Measurements from ENCODE around the gene ZNG1A. TPM values are rescaled to one million over a fixed set of nuclear protein-coding genes. Genes with fewer than 3 reads are reported as not detected.
"Not testable (repeated sequence)": the region's sequence is repeated elsewhere in the genome, so short reads cannot be mapped to it uniquely, and the experiment has no call there.

Gene ZNG1A
- total RNA-seq, 1 experiment from 2014 or later, result 31.1 TPM

DNA sequence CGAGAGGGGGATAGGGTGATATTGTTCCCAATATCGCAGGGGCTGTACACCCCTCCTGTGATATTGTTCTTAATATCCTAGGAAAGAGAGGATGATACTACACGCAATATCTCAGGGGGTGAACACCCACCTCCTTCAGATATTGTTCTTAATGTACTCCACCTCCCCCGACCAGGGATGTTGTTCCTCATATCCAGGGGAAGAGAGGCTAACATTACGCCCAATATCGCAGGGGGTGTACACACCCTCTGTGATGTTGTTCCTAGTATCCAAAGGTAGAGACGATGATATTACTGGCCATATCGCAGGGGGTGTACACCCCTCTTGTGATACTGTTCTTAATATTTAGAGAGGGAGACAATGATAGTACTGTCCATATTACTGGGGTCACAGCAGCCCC is 72.9 kb downstream of the ZNG1A start:
- not testable (repeated sequence) for H3K14ac ChIP-seq (ENCODE audit: insufficient read depth, low read length); H3K4me1 ChIP-seq (ENCODE audit: insufficient read depth, low read length); H2BK120ac ChIP-seq (ENCODE audit: low read depth, low read length, poor library complexity, severe bottlenecking); H3K9ac ChIP-seq (ENCODE audit: extremely low read depth, insufficient read length, low read length); H3K9me3 ChIP-seq (ENCODE audit: control insufficient read depth, low read depth, low read length); H3K27ac Mint-ChIP-seq; H3K36me3 Mint-ChIP-seq (ENCODE audit: insufficient read depth in 1 of 3, low read depth in 3 of 3); H3K9me3 Mint-ChIP-seq; H3K27ac ChIP-seq (ENCODE audit: insufficient read length, low read depth, low read length); H3K79me2 ChIP-seq (ENCODE audit: insufficient read depth, low read length); H2BK20ac ChIP-seq (ENCODE audit: low read depth, low read length, poor library complexity, severe bottlenecking); H2BK5ac ChIP-seq (ENCODE audit: insufficient read length, low read length); H2BK12ac ChIP-seq (ENCODE audit: insufficient read length, low read depth, low read length); H3K18ac ChIP-seq (ENCODE audit: insufficient read length, low read depth, low read length); H2BK15ac ChIP-seq (ENCODE audit: low read depth, low read length); H3K4ac ChIP-seq (ENCODE audit: low read depth, low read length); H3K4me2 ChIP-seq (ENCODE audit: insufficient read depth, insufficient read length, low read length); H2AFZ ChIP-seq (ENCODE audit: low read length); DNase-seq; H4K20me1 ChIP-seq (ENCODE audit: control insufficient read depth, insufficient read depth, insufficient read length); H3K23me2 ChIP-seq (ENCODE audit: insufficient read length, low read depth, low read length, poor library complexity, severe bottlenecking); H4K5ac ChIP-seq (ENCODE audit: insufficient read length, low read depth, low read length); H3K79me1 ChIP-seq (ENCODE audit: insufficient read depth, low read depth, low read length, poor library complexity, severe bottlenecking); H3T11ph ChIP-seq (ENCODE audit: low read length); H3K56ac ChIP-seq (ENCODE audit: insufficient read length, low read depth, low read length); H4K8ac ChIP-seq (replicated peaks; ENCODE audit: insufficient read length, low read depth, low read length); H2AK5ac ChIP-seq (ENCODE audit: insufficient read length, low read length); H3K4me1 Mint-ChIP-seq; H3K23ac ChIP-seq (ENCODE audit: insufficient read length, low read depth, low read length); H3K4me3 Mint-ChIP-seq; H4K91ac ChIP-seq (ENCODE audit: insufficient read length, low read depth, low read length)
- WGBS (ENCODE audit: extremely low coverage, insufficient read length, low lambda C conversion rate), result no CpG with 5 or more reads among the region's 8 CpGs
- H3K27me3 ChIP-seq (ENCODE audit: insufficient read depth, low read length), result peaks cover 13% of the 10 kb centered on the region; the same call in 1 of the 2 replicates
- peaks cover 72% of the 10 kb centered on the region for H3K27me3 Mint-ChIP-seq (ENCODE audit: low read depth)

DNA sequence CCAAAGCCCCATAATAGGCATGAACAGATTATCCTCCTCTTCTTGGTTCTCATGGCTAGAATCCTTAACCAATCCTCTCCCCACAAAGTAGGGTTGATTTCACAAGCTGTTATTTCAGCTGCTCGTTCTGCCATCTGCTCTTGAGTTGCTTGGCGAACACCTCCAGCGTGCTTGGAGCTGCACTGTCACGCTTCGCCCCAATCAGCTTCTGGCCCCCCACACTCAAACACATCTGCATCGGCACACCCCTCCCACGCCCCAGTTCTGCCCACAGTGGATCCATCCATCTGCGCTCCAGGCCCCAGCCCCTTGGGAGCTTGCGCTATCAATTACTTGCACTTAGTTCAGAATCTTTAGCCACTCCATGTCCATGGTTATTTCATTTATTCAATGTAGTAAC is 78.4 kb downstream of the ZNG1A start:
- not testable (repeated sequence) for H3K27ac ChIP-seq (ENCODE audit: insufficient read length, low read depth, low read length); H3K23me2 ChIP-seq (ENCODE audit: insufficient read length, low read depth, low read length, poor library complexity, severe bottlenecking); H3K79me1 ChIP-seq (ENCODE audit: insufficient read depth, low read depth, low read length, poor library complexity, severe bottlenecking); H3K4me3 Mint-ChIP-seq; H2BK120ac ChIP-seq (ENCODE audit: low read depth, low read length, poor library complexity, severe bottlenecking); H3K27me3 ChIP-seq (ENCODE audit: insufficient read depth, low read length); H2AK5ac ChIP-seq (ENCODE audit: insufficient read length, low read length); H4K8ac ChIP-seq (replicated peaks; ENCODE audit: insufficient read length, low read depth, low read length); H2BK20ac ChIP-seq (ENCODE audit: low read depth, low read length, poor library complexity, severe bottlenecking); H3K23ac ChIP-seq (ENCODE audit: insufficient read length, low read depth, low read length); H3T11ph ChIP-seq (ENCODE audit: low read length); H2BK15ac ChIP-seq (ENCODE audit: low read depth, low read length); H3K18ac ChIP-seq (ENCODE audit: insufficient read length, low read depth, low read length); H2BK5ac ChIP-seq (ENCODE audit: insufficient read length, low read length); H4K91ac ChIP-seq (ENCODE audit: insufficient read length, low read depth, low read length); H2BK12ac ChIP-seq (ENCODE audit: insufficient read length, low read depth, low read length); H4K20me1 ChIP-seq (ENCODE audit: control insufficient read depth, insufficient read depth, insufficient read length); H2AFZ ChIP-seq (ENCODE audit: low read length); H3K9me3 ChIP-seq (ENCODE audit: control insufficient read depth, low read depth, low read length); H3K4ac ChIP-seq (ENCODE audit: low read depth, low read length); DNase-seq; H3K56ac ChIP-seq (ENCODE audit: insufficient read length, low read depth, low read length); H3K36me3 Mint-ChIP-seq (ENCODE audit: insufficient read depth in 1 of 3, low read depth in 3 of 3); H3K4me1 Mint-ChIP-seq; H4K5ac ChIP-seq (ENCODE audit: insufficient read length, low read depth, low read length); H3K4me2 ChIP-seq (ENCODE audit: insufficient read depth, insufficient read length, low read length); H3K9me3 Mint-ChIP-seq; H3K9ac ChIP-seq (ENCODE audit: extremely low read depth, insufficient read length, low read length); H3K27ac Mint-ChIP-seq; H3K14ac ChIP-seq (ENCODE audit: insufficient read depth, low read length); H3K79me2 ChIP-seq (ENCODE audit: insufficient read depth, low read length); H3K4me1 ChIP-seq (ENCODE audit: insufficient read depth, low read length)
- no CpG with 5 or more reads among the region's 9 CpGs for WGBS (ENCODE audit: extremely low coverage, insufficient read length, low lambda C conversion rate)
- H3K27me3 Mint-ChIP-seq (ENCODE audit: low read depth), result peaks cover 39% of the 10 kb centered on the region
